Measurements from ENCODE around the gene IFNB1. TPM values are rescaled to one million over a fixed set of nuclear protein-coding genes. Genes with fewer than 3 reads are reported as not detected.

The IFNB1 gene
- total and polyA plus RNA-seq, 2 of the 4 experiments (the other 2 are of a cell fraction) = not detected

DNA sequence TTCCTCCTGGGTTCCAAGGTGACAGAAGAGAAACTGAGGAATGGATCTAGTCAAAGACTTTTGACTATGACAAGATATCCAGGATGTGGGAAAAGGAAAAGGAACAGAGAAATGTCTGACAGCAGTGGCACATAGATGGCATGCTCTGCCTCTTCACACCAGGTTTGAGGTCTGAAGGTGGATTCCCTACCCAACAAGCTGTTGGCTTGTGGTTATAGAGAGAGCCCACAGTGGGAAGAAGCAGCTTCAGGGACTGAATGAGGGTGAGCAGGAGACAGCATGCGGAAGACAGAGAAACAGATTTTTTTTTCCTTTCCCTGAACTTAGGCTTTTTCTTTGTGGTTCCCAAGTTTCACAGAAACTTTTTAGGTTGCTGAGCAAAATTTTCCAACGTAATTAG, 43.3 kb upstream of the IFNB1 start:
- peaks cover 5% of the 10 kb centered on the region for H3K27me3 ChIP-seq (ENCODE audit: control insufficient read depth, insufficient read depth, low read length)
- H2AFZ ChIP-seq (replicated peaks; ENCODE audit: low read length, poor library complexity) = no peak overlapping the region
- no peak overlapping the region for H3K14ac ChIP-seq (replicated peaks; ENCODE audit: low read depth, low read length)
- H2BK15ac ChIP-seq (ENCODE audit: low read depth, low read length) = no peak overlapping the region
- H3K79me1 ChIP-seq (ENCODE audit: low read depth in 1 of 2, low read length in 2 of 2) = no peaks in the 10 kb centered on the region
- no peak overlapping the region for H3K9ac ChIP-seq (ENCODE audit: low read depth, low read length)
- DNase-seq (no peak), ATAC-seq (ENCODE audit: low read depth) (no peak)
- H3K18ac ChIP-seq (ENCODE audit: low read depth, low read length) = no peak overlapping the region
- POLR2A ChIA-PET (ENCODE audit: unreplicated experiment) = no interaction called here
- no peak overlapping the region for H3K4me3 ChIP-seq (ENCODE audit: insufficient read depth, low read depth, low read length)
- no peak overlapping the region for H2BK20ac ChIP-seq (ENCODE audit: low read depth, low read length)
- H3K4ac ChIP-seq (ENCODE audit: low read depth, low read length) = no peak overlapping the region
- BruUV-seq (replicated peaks) = no TSS peak
- WGBS, 2 experiments (ENCODE audit: extremely low coverage in 2 of 2, insufficient read length in 1 of 2) = no CpG with 5 or more reads among the region's 2 CpGs
- in situ Hi-C loops (cut with MboI; ENCODE audit: low sequenced_read_pairs) (loop anchor here (25.0 kb wide), 1 partner anchor 934 kb away; no protein-coding TSS in a partner anchor), intact Hi-C loops (cut with micrococcal nuclease) (no loop called here), dilution Hi-C loops (cut with HindIII; ENCODE audit: low sequenced_read_pairs, unreplicated experiment) (no loop called here)
- H4K91ac ChIP-seq (ENCODE audit: insufficient read depth, low read depth, low read length) = no peak overlapping the region
- TF ChIP-seq, protein P1, sequence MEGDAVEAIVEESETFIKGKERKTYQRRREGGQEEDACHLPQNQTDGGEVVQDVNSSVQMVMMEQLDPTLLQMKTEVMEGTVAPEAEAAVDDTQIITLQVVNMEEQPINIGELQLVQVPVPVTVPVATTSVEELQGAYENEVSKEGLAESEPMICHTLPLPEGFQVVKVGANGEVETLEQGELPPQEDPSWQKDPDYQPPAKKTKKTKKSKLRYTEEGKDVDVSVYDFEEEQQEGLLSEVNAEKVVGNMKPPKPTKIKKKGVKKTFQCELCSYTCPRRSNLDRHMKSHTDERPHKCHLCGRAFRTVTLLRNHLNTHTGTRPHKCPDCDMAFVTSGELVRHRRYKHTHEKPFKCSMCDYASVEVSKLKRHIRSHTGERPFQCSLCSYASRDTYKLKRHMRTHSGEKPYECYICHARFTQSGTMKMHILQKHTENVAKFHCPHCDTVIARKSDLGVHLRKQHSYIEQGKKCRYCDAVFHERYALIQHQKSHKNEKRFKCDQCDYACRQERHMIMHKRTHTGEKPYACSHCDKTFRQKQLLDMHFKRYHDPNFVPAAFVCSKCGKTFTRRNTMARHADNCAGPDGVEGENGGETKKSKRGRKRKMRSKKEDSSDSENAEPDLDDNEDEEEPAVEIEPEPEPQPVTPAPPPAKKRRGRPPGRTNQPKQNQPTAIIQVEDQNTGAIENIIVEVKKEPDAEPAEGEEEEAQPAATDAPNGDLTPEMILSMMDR (conservative IDR thresholded peaks at IDR 0.05; ENCODE audit: low read depth, low read length) = no peak
- no peak for TF ChIP-seq FOS (IDR thresholded peaks at IDR 0.05; ENCODE audit: low read depth, low read length)
- no peak for TF ChIP-seq RCOR1 (IDR thresholded peaks at IDR 0.05; ENCODE audit: insufficient replicate concordance, low read length)
- no peak for TF ChIP-seq POLR2A (IDR thresholded peaks at IDR 0.05; ENCODE audit: low read depth, low read length)
- TF ChIP-seq RFX5 (IDR thresholded peaks at IDR 0.05; ENCODE audit: low read depth, low read length) = no peak
- TF ChIP-seq NFE2L2 (IDR thresholded peaks at IDR 0.05; ENCODE audit: low read depth, low read length) = no peak
- TF ChIP-seq SMC3 (IDR thresholded peaks at IDR 0.05; ENCODE audit: low read depth, low read length) = no peak
- no peak for TF ChIP-seq MAZ (IDR thresholded peaks at IDR 0.05; ENCODE audit: borderline replicate concordance, low read depth, low read length)
- H3K4me2 ChIP-seq (ENCODE audit: low read depth, low read length) = no peak overlapping the region
- H3K23ac ChIP-seq (ENCODE audit: low read depth, low read length) = no peak overlapping the region
- H3K36me3 ChIP-seq (ENCODE audit: control insufficient read depth, insufficient read depth, low read length) = no peaks in the 10 kb centered on the region
- H4K8ac ChIP-seq (ENCODE audit: low read depth in 2 of 2, low read length in 2 of 2) = no peak overlapping the region
- H2BK5ac ChIP-seq (ENCODE audit: low read depth, low read length, poor library complexity, severe bottlenecking) = no peak overlapping the region
- H3K56ac ChIP-seq (ENCODE audit: extremely low read depth, insufficient read depth, low read length) = no peak overlapping the region
- H2AK5ac ChIP-seq (ENCODE audit: low read depth, low read length) = no peak overlapping the region
- CTCF ChIA-PET = no interaction called here
- H3K9me3 ChIP-seq (ENCODE audit: control insufficient read depth, insufficient read depth, low read length) = no peaks in the 10 kb centered on the region
- no peak overlapping the region for H2BK120ac ChIP-seq (ENCODE audit: low read depth, low read length)
- no peaks in the 10 kb centered on the region for H3K9me1 ChIP-seq (ENCODE audit: insufficient read depth, low read length)
- H3K27ac ChIP-seq (ENCODE audit: insufficient read depth, low read length) = no peak overlapping the region
- H2AK9ac ChIP-seq (replicated peaks; ENCODE audit: low read depth, low read length, poor library complexity) = no peak overlapping the region
- no peaks in the 10 kb centered on the region for H4K20me1 ChIP-seq (ENCODE audit: insufficient read depth, low read length)
- no peak overlapping the region for H4K5ac ChIP-seq (ENCODE audit: low read depth, low read length)
- no peaks in the 10 kb centered on the region for H3K4me1 ChIP-seq (ENCODE audit: control insufficient read depth, insufficient read depth, low read length)

Measured in IMR-90 (cell line).